Measurements from ENCODE around the gene TLK2. TPM values are rescaled to one million over a fixed set of nuclear protein-coding genes. Genes with fewer than 3 reads are reported as not detected.
"Not testable (repeated sequence)": the region's sequence is repeated elsewhere in the genome, so short reads cannot be mapped to it uniquely, and the experiment has no call there.

The TLK2 gene
- total and polyA plus RNA-seq, 2 experiments from 2014 or later = 19.6 to 56.1 TPM

- not testable (repeated sequence) for H3K4me2 ChIP-seq; H3K4me1 ChIP-seq (ENCODE audit: insufficient read depth); H3K36me3 ChIP-seq (ENCODE audit: insufficient read depth); H3K27me3 ChIP-seq (ENCODE audit: insufficient read depth); H3K27me3 Mint-ChIP-seq (ENCODE audit: insufficient read depth, low read depth, poor library complexity); H3F3A ChIP-seq (replicated peaks; ENCODE audit: low read depth); H3K4me3 ChIP-seq; H3K27ac ChIP-seq (ENCODE audit: low read depth); ATAC-seq; H2AFZ ChIP-seq; H3K4me3 Mint-ChIP-seq; H3K27ac Mint-ChIP-seq; H3K36me3 Mint-ChIP-seq (ENCODE audit: low read depth); DNase-seq (ENCODE audit: low spot score); H3K4me1 Mint-ChIP-seq; H3K9me2 ChIP-seq (ENCODE audit: insufficient read depth); H3K9me3 Mint-ChIP-seq
- peaks cover 13% of the 10 kb centered on the region for H4K20me1 ChIP-seq (replicated peaks; ENCODE audit: insufficient read depth)
- H3K79me2 ChIP-seq (replicated peaks; ENCODE audit: insufficient read depth) = peaks cover 96% of the 10 kb centered on the region
These were observed 26.2 kb downstream of the TLK2 start for GRCh38 chr17:62504857-62505256.

- peak overlapping the region; percentile 83; the same call in 1 of the 2 replicates for H3K27ac Mint-ChIP-seq
- not testable (repeated sequence) for H2AFZ ChIP-seq; H3K27me3 ChIP-seq (ENCODE audit: insufficient read depth); ATAC-seq; H3K27me3 Mint-ChIP-seq (ENCODE audit: insufficient read depth, low read depth, poor library complexity); H3F3A ChIP-seq (replicated peaks; ENCODE audit: low read depth); H3K9me3 Mint-ChIP-seq; H3K4me3 ChIP-seq; H3K4me3 Mint-ChIP-seq; H3K9me2 ChIP-seq (ENCODE audit: insufficient read depth); H3K4me1 ChIP-seq (ENCODE audit: insufficient read depth); H3K4me1 Mint-ChIP-seq; H3K36me3 ChIP-seq (ENCODE audit: insufficient read depth); DNase-seq (ENCODE audit: low spot score); H3K27ac ChIP-seq (ENCODE audit: low read depth); H3K36me3 Mint-ChIP-seq (ENCODE audit: low read depth)
- Histone ChIP-seq H4K20me1 (replicated peaks; ENCODE audit: insufficient read depth) (peaks cover 18% of the 10 kb centered on the region), H3K4me2 (0 out of 2 replicates have a peak overlapping the region, but pooled peaks have one; percentile 8), H3K79me2 (replicated peaks; ENCODE audit: insufficient read depth) (peaks cover 98% of the 10 kb centered on the region)
These were observed 28.7 kb downstream of the TLK2 start for GRCh38 chr17:62507191-62507836.

GRCh38 chr17:62510247-62510819 is 31.7 kb downstream of the TLK2 start:
- H3K27me3 ChIP-seq (ENCODE audit: insufficient read depth); H3K4me3 Mint-ChIP-seq; H3K36me3 ChIP-seq (ENCODE audit: insufficient read depth); H3K36me3 Mint-ChIP-seq (ENCODE audit: low read depth); H3K9me3 Mint-ChIP-seq; H3K4me3 ChIP-seq; H3K27ac ChIP-seq (ENCODE audit: low read depth); ATAC-seq; H3K4me1 Mint-ChIP-seq; H3K9me2 ChIP-seq (ENCODE audit: insufficient read depth); H3K27me3 Mint-ChIP-seq (ENCODE audit: insufficient read depth, low read depth, poor library complexity); H3K4me2 ChIP-seq; H3K4me1 ChIP-seq (ENCODE audit: insufficient read depth); H3F3A ChIP-seq (replicated peaks; ENCODE audit: low read depth); H2AFZ ChIP-seq; DNase-seq (ENCODE audit: low spot score): not testable (repeated sequence)
- H4K20me1 ChIP-seq (replicated peaks; ENCODE audit: insufficient read depth) = peaks cover 16% of the 10 kb centered on the region
- H3K79me2 ChIP-seq (replicated peaks; ENCODE audit: insufficient read depth) = peaks cover 98% of the 10 kb centered on the region
- peak overlapping the region; percentile 63; the same call in 1 of the 2 replicates for H3K27ac Mint-ChIP-seq

- H3K36me3 Mint-ChIP-seq (ENCODE audit: low read depth); H3K27me3 ChIP-seq (ENCODE audit: insufficient read depth); H3K27me3 Mint-ChIP-seq (ENCODE audit: insufficient read depth, low read depth, poor library complexity); H3K9me3 Mint-ChIP-seq; H3K4me1 Mint-ChIP-seq; H3K27ac Mint-ChIP-seq; H3K36me3 ChIP-seq (ENCODE audit: insufficient read depth); H4K20me1 ChIP-seq (replicated peaks; ENCODE audit: insufficient read depth); ATAC-seq; H3K4me2 ChIP-seq; H3K4me3 ChIP-seq; H3F3A ChIP-seq (replicated peaks; ENCODE audit: low read depth); DNase-seq (ENCODE audit: low spot score); H3K27ac ChIP-seq (ENCODE audit: low read depth); H2AFZ ChIP-seq; H3K4me3 Mint-ChIP-seq; H3K9me2 ChIP-seq (ENCODE audit: insufficient read depth); H3K4me1 ChIP-seq (ENCODE audit: insufficient read depth): not testable (repeated sequence)
- H3K79me2 ChIP-seq (replicated peaks; ENCODE audit: insufficient read depth) = peaks cover 98% of the 10 kb centered on the region
These were observed 32.4 kb downstream of the TLK2 start for GRCh38 chr17:62511014-62511413.

GRCh38 chr17:62516376-62516775 is 37.8 kb downstream of the TLK2 start:
- H3K79me2 ChIP-seq (replicated peaks; ENCODE audit: insufficient read depth) = peaks cover 71% of the 10 kb centered on the region
- not testable (repeated sequence) for H3K27ac ChIP-seq (ENCODE audit: low read depth); H3K4me3 ChIP-seq; H3K4me2 ChIP-seq; H3K27ac Mint-ChIP-seq; H3K4me1 Mint-ChIP-seq; H3K4me1 ChIP-seq (ENCODE audit: insufficient read depth); H3K27me3 Mint-ChIP-seq (ENCODE audit: insufficient read depth, low read depth, poor library complexity); H3K9me2 ChIP-seq (ENCODE audit: insufficient read depth); H2AFZ ChIP-seq; H3K4me3 Mint-ChIP-seq; H3K36me3 Mint-ChIP-seq (ENCODE audit: low read depth); ATAC-seq; H3K27me3 ChIP-seq (ENCODE audit: insufficient read depth); H3F3A ChIP-seq (replicated peaks; ENCODE audit: low read depth); DNase-seq (ENCODE audit: low spot score); H4K20me1 ChIP-seq (replicated peaks; ENCODE audit: insufficient read depth); H3K36me3 ChIP-seq (ENCODE audit: insufficient read depth); H3K9me3 Mint-ChIP-seq

GRCh38 chr17:62521295-62521694 is 42.7 kb downstream of the TLK2 start:
- H3K4me3 Mint-ChIP-seq; H3K27me3 Mint-ChIP-seq (ENCODE audit: insufficient read depth, low read depth, poor library complexity); H3K9me3 Mint-ChIP-seq; H2AFZ ChIP-seq; H3K4me3 ChIP-seq; H3K4me1 Mint-ChIP-seq; H3K9me2 ChIP-seq (ENCODE audit: insufficient read depth); H3F3A ChIP-seq (replicated peaks; ENCODE audit: low read depth); H3K27ac Mint-ChIP-seq; H3K27me3 ChIP-seq (ENCODE audit: insufficient read depth); H3K27ac ChIP-seq (ENCODE audit: low read depth); H3K4me2 ChIP-seq; DNase-seq (ENCODE audit: low spot score); ATAC-seq; H3K4me1 ChIP-seq (ENCODE audit: insufficient read depth); H4K20me1 ChIP-seq (replicated peaks; ENCODE audit: insufficient read depth); H3K36me3 ChIP-seq (ENCODE audit: insufficient read depth): not testable (repeated sequence)
- peaks cover 15% of the 10 kb centered on the region; the same call in 2 of the 3 replicates for H3K36me3 Mint-ChIP-seq (ENCODE audit: low read depth)
- peaks cover 23% of the 10 kb centered on the region for H3K79me2 ChIP-seq (replicated peaks; ENCODE audit: insufficient read depth)
